HG03135 (cell line): Measurements from ENCODE around the gene ZNF521.

Source experiments
- ATAC-seq: cut with Tn5 transposase; IDR thresholded peaks from one replicate; pipeline ENCODE4 v1.9.1; 2021; ENCODE audit warnings: mild to moderate bottlenecking, moderate library complexity; ENCODE audit not compliant: unreplicated experiment

ZNF521 gene

DNA sequence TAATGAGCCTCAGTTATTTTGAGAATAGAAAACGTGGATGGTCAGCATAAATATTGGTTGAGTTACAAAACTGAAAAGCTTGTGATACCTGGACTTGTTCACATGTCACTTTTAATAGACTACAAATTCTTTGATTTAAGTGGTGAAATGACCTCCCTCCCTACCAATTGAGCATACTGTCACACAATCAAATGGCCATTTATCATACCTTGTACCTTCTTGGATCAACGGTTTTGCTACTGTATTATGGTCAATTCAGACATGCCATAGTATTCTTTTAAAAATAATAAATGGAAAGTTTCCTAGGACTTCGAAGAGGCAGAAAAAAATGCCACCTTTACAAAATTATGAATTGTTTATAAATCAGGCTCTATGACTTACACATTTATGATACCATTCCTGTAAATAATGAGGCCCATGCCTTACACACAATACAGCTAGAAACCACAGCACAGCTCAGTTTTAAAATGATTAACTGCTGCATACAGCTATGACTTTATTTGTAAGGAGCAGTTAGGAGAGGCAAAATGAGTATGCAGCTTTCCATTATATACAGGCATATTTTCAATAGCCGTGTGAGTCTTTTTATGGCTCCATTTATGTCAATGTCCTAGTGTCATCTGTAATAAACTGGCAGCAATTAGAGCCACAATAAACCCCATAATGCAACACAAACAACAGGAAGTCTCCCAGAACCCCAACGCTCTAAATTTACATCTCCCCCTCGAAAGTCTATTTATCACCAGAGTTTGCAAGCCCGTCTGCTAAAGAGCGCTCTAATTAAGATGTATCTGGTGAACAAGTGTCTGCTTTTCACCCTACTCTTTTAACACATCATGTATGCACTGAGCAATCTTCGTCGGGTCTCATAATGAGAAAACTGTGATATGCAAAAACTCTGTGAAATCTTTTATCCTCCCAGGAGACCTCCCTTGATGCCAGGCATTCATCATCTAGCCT, 176.1 kb downstream of the ZNF521 start:
- ATAC-seq, result no peak

DNA sequence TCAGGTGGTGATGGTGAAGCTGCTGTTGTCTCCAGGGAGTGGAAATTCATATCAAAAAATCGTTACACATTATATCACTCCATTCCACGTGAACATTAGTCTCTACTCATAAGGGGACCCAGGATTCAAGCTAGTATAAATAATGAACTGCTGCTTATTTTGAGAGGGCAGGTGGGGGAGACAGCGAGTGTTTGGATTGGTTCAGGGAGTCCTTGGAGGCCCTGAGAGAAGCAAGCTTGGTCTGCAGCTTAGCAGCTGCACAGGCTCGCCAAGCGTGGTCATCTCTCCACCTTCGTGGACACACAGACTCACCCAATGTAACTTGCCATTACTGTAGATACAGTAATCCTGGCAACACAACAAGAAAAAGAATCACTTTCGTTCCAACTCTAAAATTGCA, 177.6 kb downstream of the ZNF521 start:
- ATAC-seq, result no peak

DNA sequence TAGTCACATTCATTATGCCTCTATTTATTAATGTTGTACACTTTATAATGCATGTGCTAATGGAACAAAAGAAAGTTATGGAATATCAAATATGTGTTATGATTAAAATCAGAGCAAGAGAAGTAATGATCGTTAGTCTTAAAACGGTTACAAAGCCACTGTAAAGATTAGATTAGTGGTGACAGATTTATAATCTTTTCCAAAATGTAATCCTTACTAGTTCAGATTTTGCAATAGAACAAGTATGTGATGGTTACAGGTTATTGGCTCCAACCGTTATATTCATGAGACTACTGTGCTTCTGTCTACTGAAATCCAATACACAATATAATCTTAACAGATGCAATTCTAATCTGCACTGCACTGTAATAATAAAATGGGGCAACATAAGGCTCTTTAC, 180.6 kb downstream of the ZNF521 start:
- no peak for ATAC-seq

DNA sequence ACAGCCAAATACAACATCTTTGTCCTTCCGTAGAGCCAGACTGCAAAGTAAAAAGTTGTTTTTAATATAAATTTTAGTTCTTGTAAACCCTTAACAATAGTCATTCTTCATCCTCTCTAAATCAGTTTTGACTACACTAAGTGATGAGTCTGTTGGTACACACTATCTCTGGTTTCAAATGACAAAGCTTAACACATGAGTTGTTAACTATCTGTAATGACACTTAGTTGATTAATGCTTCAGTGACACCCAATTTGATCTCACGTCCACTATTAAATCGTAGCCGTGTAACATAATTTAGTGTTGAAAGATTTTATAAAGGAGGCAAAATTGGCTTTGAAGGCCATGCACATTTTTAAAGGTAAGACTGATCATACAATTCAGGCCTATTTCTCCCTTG, 181.6 kb downstream of the ZNF521 start:
- no peak for ATAC-seq

DNA sequence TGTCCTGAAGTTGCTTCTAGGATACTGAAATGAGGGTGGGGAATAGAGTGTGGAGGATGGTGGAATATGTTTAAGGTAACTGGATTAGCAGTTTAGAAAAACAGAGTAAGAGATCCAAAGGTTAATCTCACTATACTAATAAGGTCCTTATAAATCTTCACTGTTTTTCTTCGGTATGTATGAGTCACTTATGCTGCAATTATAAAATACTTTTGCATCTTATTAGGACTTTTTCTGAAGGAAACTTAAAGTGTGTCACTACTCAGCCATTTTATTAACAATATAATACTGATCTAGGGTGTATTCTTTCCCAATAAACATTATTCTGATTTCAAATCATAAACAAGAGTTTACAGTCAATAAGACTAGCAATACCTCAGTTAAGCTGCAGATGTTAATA, 182.3 kb downstream of the ZNF521 start:
- ATAC-seq, result no peak

DNA sequence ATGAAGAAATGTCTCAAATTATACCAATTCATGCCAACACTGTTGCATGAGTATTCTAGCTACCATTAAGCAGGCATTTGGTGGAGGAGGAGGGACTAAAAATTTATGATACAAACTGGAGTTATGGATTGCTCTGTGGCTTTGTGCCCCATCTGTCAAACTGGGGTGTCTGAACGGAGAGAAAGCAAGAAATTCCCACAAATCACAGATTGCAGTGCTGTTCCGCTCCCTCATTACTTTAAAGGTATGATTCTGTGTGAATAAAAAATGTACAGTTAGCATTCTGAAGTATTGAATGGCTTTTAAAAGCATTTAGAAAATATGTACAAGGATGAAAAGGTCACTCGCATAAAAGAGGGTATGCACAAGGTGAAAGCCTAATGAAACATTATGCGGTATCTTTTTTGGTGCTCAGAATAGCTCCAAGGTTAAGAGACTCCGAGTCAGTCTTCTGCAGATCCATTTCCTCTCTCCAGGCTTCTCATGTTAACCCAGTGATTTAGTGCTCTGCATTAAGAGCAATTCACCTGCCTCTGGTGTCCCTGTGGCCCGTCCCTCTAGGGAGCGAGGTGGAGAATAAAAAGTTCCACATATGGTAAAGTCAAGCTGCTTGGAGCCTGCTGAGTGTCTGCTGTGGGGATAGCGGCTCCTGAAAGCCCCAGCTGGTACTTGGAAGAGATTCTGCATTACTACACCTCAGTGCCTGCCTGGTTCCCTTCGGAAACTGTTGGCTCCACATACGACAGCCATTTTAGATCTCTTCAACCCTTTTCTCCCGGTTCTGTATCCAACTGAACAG, 184.2 kb downstream of the ZNF521 start:
- no peak for ATAC-seq

DNA sequence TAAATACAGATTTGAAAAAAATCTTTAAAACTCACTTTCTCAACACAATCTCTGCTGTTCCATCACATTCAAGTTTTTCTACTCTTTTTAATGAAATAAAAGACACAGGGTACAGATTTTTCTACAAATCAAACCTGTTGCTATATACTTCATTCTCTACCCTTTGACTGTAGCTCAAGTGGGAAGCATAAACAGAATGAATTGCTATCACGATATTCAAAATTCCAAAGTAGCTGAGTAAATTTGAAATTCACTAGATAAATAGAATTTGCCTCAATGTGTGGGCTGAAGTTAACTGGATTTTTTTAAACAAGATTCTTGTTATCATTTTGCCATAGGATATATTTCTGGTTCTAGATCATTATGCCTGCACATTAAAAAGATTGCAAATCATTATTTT, 185.9 kb downstream of the ZNF521 start:
- no peak for ATAC-seq

DNA sequence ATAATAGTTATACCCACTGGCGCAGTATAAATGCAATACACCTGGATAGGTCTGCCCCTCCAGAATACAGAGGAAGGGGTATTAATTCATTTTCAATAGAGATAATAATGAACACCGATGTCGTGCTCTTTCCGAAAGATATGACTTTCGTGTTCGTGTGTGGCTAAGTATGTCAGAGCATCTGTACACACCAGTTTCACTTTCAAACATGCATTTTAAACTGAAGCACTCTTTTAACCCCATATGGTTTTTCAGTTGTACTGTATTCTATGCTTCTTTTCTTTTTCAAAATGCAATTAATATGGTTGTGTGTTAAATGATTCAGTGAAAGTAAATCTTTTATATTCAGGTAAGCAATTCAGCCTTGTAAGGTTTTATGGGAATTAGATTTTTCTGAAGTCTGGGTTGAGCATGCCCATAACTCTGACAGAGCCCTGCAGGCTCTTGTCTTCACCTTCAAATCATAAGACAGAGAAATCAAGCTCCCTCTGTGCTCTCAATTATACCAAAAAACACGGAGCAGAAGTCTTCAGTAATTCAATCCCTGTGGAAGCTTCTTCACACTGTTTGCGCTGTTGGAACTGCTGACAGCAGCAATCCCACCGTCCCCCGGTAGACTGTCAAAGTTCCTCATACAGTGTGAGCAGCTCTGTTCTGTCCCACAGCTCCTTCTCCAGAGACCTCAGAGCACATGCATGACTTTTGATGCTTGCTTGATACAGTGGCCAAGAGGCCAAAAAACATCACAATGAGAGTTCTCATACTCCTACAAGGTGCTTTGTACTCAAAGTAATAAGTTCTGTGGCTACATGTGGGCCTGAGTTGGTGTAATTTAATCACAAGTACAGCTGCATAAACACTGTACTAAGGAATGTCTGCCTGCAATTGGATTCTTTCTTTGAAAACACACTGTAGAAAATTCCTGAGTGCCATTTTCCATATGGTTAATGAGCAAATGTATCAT, 186.8 kb downstream of the ZNF521 start:
- peak; percentile 89 for ATAC-seq

DNA sequence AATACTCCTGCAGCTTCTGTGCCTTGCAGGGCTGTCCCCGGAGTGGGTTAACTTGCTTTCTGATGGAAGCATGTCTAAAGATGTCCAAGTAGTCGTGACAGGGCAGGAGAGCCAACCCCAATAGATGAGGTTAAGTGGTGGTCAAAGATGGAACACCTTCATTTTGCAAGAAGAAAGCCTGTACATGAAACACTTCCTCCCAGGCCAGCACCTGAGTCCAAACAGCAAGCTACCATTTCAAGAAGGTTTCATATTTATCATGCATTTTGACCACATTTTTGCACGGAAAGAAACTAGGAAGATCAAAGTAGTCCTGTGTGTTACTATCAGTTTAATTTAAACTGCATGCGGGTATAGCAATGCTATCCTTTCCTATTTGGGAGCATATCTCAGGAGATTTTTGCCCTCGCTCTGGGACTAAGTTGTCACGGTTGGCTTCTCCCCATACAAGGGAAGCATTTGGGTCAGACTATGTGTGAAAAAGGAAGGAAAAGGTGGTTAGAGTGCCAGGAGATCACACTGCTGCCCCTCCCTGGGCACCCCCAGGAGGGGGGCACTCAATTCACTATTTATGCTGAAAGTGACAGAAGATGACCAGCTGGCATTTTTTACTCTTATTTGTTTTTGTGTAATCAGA, 187.6 kb downstream of the ZNF521 start:
- ATAC-seq, result peak; percentile 46

DNA sequence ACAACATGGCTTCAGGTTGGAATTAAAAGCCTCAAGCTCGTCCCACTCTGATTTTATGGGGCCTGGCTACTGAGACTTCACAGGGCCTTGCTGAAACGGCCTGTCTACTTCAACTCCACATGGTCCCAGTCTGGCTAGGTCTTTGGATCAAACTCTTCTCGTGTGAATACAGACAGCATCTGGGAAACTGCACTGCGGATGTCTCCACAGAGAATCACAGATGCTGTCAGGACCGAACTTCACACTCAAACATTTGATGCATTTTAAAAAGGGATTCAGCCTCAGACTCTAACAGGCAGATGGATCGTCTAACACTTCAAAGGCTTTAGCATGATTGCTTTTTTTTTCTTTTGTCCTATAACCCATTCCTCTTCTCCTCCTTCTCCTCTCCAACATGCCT, 198.5 kb downstream of the ZNF521 start:
- ATAC-seq, result no peak

DNA sequence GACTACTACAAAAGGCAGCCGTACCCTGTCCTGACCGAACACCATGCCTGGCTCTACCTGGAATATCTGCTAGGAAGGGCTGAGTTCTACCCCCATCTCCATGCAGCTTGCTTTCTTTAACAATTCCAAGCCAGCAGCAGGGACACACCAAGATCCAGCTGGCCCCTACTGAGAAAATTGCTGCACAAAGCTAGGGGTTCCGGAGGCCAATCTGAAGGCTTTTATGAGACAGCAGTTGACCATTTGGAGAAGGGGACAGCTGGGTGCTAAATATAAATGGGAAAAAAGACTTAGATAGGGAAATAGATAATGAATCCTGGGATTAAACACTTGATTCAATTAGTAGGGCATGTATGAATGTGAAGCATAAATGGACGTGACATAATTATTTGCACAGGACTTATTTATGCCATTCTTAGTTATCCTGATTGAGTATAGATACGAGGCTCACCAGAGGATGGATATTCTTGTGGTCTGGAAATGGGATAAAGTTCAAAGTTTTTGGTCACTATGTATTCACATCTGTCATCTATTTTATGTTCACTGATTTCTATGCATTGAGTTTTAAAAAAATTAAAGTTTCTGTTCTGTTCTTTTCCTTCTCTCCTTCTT, 204.0 kb downstream of the ZNF521 start:
- no peak for ATAC-seq

DNA sequence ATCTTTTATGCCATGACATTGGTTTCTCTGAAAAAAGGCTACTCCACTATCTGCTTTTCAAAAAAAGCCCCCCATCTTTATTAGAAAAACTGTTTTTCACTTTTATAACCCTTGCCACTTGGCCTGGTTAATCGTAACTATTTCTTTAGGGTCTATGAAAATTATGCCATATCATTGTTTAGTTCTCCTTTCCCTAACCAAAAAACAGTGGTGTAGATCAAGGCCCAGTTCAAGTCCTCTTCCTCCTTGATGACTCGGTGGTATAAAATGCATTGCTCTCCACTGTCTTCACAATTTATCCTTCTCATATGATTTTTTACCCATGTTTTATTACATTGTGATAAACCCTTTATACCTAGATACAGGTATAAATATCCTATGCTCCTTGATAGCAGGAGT, 205.5 kb downstream of the ZNF521 start:
- ATAC-seq, result no peak

DNA sequence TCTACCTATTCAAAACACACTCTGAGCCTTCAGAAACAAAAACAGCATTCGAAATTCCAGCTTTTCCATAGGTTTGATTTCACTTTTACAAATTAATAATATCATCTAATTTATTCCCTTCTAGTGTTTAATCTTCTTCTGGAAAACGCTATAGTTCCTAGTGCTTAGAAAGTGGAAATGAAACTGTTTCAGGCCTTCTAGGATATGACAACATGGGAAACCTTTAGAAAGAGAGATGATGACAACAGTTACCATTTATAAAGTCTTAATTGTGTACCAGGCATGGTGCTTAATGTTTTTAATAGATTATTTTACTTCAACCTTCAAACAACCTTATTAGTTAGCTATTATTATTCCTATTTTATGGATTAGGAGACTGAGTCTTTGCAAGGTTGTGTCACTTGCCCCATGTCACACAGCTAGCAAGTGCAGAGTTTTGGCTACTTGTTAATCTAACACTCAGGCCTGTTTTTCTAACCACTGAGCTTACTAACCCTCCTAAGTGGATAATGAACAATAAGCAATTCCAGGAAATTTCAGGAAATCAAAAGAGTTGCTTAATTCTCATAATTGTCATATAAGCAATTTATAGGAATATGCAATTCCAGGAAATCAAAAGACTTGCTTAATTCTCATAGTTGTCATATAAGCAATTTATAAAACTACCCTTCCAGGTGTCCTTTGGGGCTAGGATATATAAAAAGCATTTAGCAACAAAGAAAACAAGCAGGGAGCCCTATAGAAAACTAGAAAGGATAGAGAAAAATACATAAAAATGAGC, 206.0 kb downstream of the ZNF521 start:
- no peak for ATAC-seq

DNA sequence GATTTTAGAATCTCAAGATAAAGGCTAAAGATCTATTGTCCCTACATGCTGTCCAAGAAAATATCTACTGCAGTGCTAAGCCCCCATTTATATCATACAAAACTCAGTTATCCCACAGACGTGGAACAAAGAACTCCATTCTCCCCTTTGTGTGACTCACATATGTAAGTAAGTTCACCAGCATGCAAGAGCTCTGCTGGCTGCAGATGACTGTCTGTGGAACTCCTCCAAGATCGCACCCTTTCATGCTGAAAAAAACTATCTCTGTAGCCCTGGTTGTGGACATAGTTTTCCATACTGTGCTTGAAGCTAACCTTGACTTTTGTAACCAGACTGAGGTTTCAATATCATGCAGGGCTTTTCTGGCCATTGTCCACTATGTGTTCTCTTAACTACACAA, 207.1 kb downstream of the ZNF521 start:
- ATAC-seq, result no peak

DNA sequence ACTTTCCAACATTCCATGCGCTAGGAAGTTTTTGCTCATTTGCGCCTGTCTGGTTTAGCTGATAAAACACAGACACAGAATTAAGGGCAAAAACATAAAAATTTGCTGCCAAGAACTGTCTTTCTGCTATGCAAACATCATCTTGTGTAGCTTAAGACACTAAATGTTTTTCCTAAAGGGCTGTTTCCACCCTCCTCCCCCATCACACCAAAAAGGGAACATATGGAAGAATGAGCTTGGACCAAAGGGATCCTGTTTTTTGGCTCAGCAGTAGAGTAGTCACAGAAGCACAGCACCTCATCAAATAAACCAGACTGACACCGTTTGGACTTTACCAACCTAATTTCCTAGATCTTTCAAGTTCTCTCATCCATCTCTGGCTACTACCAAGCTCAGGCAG, 210.1 kb downstream of the ZNF521 start:
- ATAC-seq, result no peak

DNA sequence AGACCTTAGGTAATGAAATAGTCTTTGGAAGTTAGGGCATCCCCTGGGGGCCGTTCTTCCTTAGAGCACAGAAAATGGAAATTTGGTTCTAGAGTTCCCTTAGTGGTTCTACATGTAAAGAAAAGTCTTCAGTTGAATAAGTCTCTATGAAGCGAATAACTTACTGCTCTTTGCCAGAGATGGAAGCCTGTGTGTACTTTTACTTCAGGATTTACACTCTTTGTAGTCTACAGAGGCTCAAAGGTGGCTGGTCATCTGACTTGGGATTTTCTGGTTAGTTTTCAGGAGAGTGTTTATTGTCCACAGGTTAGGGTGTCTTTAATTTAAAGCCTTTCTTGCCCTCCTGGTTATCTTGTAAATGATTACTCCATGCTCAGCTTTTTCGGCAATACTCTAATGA, 210.6 kb downstream of the ZNF521 start:
- ATAC-seq, result no peak

DNA sequence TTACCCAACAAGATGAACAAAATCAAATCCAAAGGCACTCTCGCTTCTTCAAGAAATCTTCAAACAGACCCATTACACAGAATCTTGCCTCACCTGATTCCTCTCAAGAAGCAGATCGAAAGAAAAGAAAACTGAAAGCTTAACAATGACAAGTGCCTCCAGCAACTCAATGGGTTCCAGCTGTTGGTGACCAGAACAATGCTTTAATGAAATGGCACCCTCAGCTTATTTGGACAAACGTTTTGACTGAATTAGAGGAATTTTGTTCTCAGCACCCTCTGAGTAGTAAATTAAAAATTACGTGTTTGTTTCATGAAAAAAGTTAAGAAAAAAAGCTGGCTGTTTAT, 211.0 kb downstream of the ZNF521 start:
- ATAC-seq, result no peak

DNA sequence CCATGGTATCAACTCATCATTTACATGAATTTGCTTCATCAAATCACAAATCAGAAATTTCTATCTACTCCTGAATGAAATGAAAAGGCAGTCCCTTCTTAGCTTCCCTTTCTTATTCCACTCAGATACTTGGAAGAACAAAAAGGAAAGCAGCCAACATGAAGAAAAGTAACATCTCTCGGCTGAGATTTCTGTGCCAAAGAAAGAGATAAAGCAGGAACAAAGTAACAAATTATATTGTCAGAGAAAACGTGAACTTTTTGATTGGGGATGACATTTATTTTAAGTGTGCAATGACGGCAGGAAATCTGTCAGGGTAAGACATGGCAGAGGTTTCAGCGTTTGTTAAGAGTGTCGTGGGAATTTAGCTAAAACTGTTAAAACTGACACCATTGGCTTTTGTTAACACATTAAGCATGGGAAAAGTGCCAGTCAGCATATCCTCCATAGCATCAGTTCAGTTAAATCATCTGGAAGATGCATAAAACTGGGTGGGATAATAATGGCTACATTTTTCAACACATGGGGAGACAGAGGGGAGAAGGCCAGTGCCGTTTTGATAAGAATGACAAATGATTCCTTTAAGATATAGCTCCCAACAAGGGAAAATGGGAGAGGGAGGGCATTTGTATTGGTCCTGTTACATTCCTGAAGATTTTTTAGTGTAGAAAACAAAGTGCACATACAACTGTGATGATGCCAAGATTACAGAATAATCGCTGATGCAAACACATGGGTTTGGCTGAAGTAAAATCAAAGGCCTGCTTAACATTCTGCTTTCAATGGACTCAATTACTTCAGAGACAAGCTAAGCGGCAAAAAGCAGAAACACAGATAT, 211.6 kb downstream of the ZNF521 start:
- no peak for ATAC-seq

DNA sequence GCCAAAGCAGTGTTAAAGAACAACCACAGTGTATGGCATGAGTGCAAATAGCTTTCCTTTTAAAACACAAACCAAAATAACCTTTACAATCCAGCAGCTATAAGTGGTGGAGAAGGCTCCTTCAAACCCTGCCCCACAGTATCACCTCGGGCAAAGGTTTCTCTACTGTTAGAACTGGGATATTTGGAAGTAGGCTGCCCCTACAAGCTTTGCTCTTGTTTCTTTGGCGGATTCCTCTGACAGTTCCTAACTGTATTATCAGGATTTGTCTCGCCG, 214.8 kb downstream of the ZNF521 start:
- ATAC-seq, result no peak
